GM19035 (cell line): ENCODE results near the gene LCLAT1.

Source experiments
- ATAC-seq: cut with Tn5 transposase; IDR thresholded peaks from one replicate; pipeline ENCODE4 v1.9.1; 2021; ENCODE audit not compliant: unreplicated experiment

LCLAT1 gene

GRCh38 chr2:30663806-30664205 is 216.8 kb downstream of the LCLAT1 start:
- ATAC-seq = no peak

- ATAC-seq = no peak
Observed at GRCh38 chr2:30664761-30665358, 217.8 kb downstream of the LCLAT1 start.

- no peak for ATAC-seq
Observed at GRCh38 chr2:30665761-30666265, 218.8 kb downstream of the LCLAT1 start.

- ATAC-seq = no peak
Observed at GRCh38 chr2:30666266-30666874, 219.3 kb downstream of the LCLAT1 start.

- ATAC-seq = no peak
Observed at GRCh38 chr2:30670453-30670852, 223.4 kb downstream of the LCLAT1 start.

- no peak for ATAC-seq
Observed at GRCh38 chr2:30673127-30673526, 226.1 kb downstream of the LCLAT1 start.

- no peak for ATAC-seq
Observed at GRCh38 chr2:30675758-30676157, 228.7 kb downstream of the LCLAT1 start.

- no peak for ATAC-seq
Observed at GRCh38 chr2:30677231-30677630, 230.2 kb downstream of the LCLAT1 start.

GRCh38 chr2:30677861-30678385 is 230.9 kb downstream of the LCLAT1 start:
- no peak for ATAC-seq

GRCh38 chr2:30678410-30679137 is 231.5 kb downstream of the LCLAT1 start:
- no peak for ATAC-seq

- ATAC-seq = no peak
Observed at GRCh38 chr2:30679426-30680088, 232.5 kb downstream of the LCLAT1 start.

- ATAC-seq = no peak
Observed at GRCh38 chr2:30680121-30680520, 233.1 kb downstream of the LCLAT1 start.

GRCh38 chr2:30681022-30681421 is 234.0 kb downstream of the LCLAT1 start:
- ATAC-seq = no peak

GRCh38 chr2:30683236-30683956 is 236.3 kb downstream of the LCLAT1 start:
- no peak for ATAC-seq

GRCh38 chr2:30684026-30684425 is 237.0 kb downstream of the LCLAT1 start:
- ATAC-seq = no peak

- no peak for ATAC-seq
Observed at GRCh38 chr2:30684516-30684915, 237.5 kb downstream of the LCLAT1 start.

- no peak for ATAC-seq
Observed at GRCh38 chr2:30684996-30685395, 237.9 kb downstream of the LCLAT1 start.

GRCh38 chr2:30686000-30686399 is 239.0 kb downstream of the LCLAT1 start:
- no peak for ATAC-seq

GRCh38 chr2:30686669-30687068 is 239.6 kb downstream of the LCLAT1 start:
- ATAC-seq = no peak

- ATAC-seq = no peak
Observed at GRCh38 chr2:30688956-30689401, 241.9 kb downstream of the LCLAT1 start.
